Activated effector memory CD4-positive, alpha-beta T cell treated with Interleukin-2 at 50 U/mL for 16 hours (primary cell): ENCODE results near the gene ESRP2.

ENCODE experiments used
- DNase-seq: peaks from one replicate; pipeline ENCODE4 v3.0.0-alpha.2; 2020

Gene ESRP2

GRCh38 chr16:68236826-68237242 is 907 bp upstream of the ESRP2 start:
- no peak for DNase-seq

DNA sequence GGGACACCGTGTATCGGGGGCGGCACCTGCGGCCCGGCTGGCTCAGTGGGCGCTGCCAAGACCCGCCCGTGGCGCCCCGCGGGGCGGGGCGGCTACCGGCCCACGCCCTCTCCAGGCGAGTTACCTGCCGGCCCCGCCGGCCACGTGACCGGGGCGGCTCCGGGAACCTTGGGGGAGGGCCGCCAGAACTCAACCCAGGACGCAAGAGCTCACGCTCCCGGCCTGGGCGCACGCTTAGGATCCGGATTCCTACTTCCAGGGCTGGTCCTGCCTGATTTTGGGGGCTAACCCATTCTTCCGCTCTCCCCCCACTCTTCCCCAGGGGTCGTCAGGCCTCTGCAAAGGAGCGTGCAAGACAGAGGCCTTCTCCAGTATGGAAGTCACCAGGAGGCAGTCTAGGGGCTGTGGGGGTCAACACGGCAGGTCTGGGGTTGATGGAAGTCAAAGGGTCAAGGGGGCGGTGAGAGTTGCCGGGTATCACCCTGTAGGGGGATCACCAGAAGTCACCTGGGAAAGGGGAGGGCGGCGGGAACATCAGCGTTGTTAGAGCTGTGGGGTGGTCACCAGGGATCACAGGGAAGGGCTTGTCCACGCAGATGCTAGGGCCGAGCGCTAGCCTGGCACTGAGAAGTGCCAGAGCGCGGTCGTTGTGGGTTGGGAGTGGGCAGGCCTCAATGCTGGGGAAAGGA is 354 bp upstream of the ESRP2 start:
- DNase-seq = peak; percentile 21

DNA sequence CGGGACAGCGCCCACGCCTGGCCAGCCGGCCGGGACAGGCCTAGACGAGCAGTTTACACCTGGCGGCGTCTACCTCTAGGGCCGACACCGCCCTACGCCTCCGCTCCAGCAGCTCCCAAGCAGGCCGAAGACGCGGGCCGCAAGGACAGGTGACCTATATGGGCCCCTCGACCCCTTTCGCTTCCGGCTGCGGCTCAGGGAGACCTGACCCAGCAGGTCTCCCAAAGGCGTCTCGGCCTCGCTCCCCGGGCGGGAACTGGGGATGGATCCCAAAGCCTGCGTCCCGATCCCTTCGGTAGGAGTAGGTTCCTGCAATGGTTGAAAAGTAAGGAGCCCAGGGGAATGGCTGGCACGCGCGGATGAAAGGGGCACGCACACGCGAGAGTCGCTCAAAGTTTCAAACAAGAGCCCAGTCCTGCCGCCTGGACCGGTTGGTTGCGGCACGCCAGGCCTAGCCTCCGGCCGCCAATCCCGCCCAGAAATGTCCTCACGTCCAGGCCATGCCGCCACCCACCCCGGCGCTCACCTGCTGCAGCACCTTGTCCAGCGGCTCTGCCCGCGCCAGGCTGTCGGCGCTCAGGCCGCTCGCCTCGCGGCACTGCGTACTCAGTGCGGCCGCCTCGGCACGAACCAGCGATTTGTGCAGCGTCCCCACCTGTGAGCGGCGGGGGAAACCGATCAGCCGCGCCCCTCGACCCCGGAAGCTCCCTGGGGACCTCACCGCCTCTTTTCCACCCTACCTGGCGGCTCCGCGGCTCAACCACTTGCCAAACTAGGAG is 630 bp downstream of the ESRP2 start:
- DNase-seq = no peak

- no peak for DNase-seq
Observed at GRCh38 chr16:68234188-68235107, 1.5 kb downstream of the ESRP2 start.

DNA sequence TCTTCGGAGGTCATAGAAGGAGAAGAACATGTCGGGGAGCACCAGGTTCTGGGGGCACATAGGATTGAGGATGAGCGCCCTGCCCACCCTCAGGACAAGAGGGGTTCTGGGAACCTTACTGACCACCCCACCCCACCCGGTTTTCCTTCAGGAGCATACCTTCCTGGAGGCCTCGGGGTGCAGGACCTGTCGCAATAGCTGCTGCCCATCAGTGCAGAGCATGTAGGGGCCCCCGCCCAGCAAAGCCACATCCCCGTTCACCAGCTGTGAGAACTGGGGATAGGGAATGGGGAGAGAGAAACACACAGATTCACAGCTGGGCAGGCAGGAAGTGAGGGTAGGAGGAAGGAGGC is 2.1 kb downstream of the ESRP2 start:
- no peak for DNase-seq

DNA sequence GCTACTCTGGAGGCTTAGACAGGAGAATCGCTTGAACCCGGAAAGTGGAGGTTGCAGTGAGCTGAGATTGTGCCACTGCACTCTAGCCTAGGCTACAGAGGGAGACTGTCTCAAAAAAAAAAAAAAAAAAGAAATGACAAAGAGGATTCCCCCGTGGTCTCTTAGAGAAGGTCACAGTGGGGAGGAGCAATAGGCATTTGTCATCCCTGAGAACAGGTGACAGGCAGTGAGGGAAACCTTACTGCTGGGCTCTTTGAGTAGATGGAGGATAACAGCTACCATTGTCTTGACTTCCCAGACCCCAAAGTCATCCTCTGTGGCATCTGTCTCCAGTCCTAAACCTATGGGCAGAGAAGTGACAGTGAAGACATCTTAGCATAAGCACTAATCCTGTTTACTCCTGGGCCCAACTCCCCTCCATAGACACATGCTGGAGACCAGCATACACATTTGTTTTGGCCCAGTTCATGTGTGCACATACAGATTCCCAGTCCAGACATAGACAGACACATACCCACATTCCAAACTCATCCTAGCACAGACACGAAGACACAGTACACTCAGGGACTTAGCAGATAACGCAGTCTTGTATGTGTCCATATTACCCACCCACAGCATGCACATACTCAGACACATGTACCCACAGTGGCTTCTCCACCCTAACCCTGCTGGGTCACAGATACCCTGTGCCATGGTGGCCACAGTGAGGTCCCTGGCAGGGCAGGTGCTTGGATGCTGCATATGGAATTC is 2.7 kb downstream of the ESRP2 start:
- DNase-seq = no peak

- no peak for DNase-seq
Observed at GRCh38 chr16:68232335-68232734, 3.6 kb downstream of the ESRP2 start.

DNA sequence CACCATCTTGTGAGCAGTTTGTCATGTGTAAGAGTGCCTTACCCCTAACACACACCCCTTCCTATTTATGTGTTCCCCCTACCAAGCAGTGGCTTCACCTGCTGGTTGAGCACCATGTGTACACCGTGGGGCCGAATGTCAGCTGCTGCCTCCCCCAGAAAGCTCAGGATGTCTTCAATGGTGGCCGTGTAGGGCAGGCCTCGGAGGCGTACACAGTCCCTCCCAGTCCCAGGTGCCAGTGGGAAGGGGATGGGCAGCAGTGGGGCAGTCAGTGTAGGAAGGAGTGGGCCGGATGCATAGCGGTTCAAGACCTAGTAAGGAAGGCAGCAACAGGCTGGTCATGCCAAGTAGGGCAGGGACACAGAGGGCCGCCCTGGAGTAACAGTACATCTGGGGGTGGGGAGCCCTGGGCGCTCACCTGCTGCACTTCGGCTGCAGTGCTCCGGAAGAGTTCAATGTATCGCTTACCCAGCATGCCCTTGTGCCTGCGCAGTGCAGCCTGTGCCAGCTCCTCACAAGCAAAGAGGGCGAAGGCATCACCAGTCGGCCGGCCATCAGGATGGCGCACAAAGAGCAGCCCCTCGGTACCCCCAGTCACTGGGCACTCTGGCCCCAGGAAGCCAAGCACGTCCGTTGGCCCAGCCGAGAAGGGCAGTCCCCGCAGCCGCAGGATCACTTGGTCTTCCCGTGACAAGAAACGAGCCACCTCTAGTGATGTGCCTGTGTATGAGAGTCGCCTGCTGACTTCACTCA is 4.4 kb downstream of the ESRP2 start:
- DNase-seq = no peak

DNA sequence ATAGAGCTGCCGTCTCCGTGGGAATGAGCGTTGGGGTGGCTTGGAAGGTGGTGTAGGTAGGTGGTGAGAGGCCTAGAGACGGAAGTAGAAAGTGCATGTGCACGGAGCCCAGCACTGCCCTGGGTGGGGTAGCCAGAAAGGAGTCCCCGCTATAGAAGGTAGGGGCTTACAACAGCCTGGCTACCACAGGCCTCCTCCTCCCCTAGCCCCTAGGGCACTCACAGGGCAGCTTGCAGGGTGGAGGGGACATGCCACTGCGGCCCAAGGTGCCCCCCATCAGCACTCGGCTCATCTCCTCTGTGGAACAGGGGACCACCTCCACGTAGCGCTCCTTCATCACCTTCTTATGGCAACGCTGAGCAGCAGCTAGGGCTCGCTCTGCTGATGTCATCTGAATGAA is 5.0 kb downstream of the ESRP2 start:
- DNase-seq = no peak

- DNase-seq = no peak
Observed at GRCh38 chr16:68230176-68230571, 5.8 kb downstream of the ESRP2 start.

GRCh38 chr16:68229431-68230175 is 6.3 kb downstream of the ESRP2 start:
- peak; percentile 32 for DNase-seq

DNA sequence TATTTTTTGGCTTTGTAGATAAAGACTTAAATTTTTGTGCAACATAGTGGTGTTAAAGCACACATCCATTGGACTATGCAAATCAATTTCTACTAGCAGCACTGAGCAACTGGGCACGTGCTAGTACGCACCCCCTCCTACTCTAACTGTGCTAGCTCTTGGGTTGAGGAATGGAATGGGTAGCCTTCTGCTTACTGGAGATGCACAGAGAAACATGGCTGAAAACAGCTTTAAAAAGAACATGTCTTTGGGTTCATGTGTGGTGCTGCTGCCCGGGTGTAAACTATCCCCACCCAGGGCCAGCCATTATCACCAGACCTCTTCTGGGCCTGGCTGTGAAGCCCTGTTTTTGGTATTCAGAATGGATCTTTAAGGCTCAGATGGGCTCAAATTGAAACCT is 7.3 kb downstream of the ESRP2 start:
- no peak for DNase-seq

GRCh38 chr16:68227850-68228553 is 7.9 kb downstream of the ESRP2 start:
- no peak for DNase-seq

- DNase-seq = no peak
Observed at GRCh38 chr16:68227183-68227793, 8.6 kb downstream of the ESRP2 start.

DNA sequence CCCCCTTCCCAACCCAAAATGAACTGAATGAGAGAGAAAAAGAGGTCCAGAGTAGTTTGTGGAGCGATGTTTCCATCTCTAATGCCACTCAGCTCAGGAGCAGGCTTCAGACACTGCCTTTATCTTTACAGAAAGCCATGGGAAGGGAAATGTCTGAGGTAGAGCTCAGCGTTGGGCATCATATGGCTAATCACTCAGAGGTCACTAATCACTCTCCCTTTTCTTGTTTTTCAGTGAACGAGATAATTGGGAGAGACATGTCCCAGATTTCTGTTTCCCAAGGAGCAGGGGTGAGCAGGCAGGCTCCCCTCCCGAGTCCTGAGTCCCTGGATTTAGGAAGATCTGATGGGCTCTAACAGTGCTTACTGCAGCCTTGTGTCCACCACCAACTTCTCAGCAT is 9.8 kb downstream of the ESRP2 start:
- DNase-seq = no peak

DNA sequence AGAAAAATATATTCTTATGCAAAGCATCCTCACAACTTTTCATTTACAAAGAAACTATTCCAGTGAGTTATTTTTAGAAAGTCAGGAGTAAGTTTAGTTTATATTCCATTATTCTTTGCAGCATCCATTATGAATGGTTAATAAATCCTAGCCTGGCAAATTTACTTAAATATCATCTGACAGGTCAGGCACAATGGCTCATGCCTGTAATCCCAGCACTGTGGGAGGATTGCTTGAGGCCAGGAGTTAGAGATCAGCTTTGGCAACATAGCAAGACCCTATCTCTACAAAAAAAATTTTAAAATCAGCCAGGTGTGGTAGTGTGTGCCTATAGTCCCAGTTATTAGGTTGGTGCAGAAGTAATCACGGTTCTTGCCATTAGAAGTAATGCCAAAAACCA is 12.9 kb downstream of the ESRP2 start:
- DNase-seq = no peak

DNA sequence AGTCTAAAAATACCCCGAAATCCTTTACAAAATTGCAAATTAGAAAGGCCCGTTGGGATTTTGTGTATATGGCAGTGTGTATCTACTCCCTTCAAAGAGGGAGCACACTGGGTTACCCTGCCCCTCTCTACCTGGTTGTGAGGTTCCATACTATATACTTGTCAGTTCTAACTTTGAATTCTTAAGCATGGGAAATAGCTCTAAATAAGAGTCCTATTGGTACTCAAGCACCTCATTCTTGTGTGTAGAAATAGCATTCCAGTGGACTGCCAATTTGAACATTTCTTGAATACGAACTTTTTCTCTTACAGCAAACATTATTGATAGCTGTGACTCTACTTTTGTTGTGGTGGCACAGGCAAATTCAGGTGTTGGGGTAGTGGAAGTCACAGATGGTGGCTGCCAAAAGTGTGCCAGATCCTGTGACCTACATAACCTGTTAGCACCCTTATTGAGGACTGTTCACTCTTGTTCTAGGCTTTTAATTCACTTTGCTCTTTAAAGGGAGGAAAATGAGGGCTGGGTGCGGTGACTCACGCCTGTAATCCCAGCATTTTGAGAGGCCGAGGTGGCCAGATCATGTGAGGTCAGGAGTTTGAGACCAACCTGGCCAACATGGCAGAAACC is 16.1 kb downstream of the ESRP2 start:
- no peak for DNase-seq

DNA sequence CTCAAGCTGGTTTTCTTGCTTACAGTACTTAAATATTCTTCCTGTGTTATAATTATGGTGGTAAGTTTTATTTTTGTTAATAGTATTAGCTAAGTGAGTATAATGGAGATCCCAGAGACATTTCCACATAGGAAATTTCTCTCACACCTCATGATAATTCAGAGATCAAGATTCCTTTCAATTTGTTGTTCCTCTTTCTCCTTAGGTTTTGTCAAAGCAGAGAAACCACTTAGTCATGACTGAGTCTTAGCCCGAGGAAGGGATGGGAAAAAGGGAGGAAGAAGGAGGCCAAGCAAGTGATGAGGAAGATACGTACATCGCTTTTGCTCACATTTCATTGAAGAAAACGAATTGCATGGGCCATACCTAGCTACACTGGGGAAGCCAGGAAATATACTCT is 18.4 kb downstream of the ESRP2 start:
- DNase-seq = no peak

DNA sequence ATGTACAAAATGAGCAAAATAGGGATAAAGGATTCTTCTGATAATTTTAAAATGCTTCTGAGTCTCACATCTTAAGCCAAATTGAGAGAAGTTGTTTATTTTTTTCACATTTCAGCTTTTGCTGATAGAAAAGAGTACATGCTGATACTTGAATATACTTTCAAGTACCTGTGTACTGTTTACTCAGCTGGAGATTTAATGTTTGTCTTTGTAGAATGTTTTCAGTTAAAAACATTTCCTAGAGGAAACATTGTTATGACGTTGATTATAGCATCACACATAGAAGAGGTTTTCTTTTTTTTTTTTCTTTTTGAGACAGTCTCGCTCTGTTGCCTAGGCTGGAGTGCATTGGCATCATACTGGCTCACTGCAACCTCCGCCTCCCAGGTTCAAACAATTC is 19.7 kb downstream of the ESRP2 start:
- DNase-seq = no peak

GRCh38 chr16:68215302-68215701 is 20.6 kb downstream of the ESRP2 start:
- no peak for DNase-seq
